Right atrium auricular region (tissue), 2 donors: Measurements from ENCODE around the gene LITAFD. TPM values are rescaled to one million over a fixed set of nuclear protein-coding genes. Genes with fewer than 3 reads are reported as not detected.

Experiments
- DNase-seq: peaks from one replicate; pipeline ENCODE4 v3.0.0-alpha.2; 2019; ENCODE audit warnings: low spot score
- H3K27ac ChIP-seq, 2 donors: fragments of 200-600 bp; sonication (generic); 1 replicate in 1 of 2; 2 replicates in 1 of 2; pipeline ENCODE4 v1.5.1; 2016 to 2019
- H3K27me3 ChIP-seq, 2 donors: fragments of 200-600 bp; sonication (generic); one replicate each; pipeline versions ENCODE4 v1.5.1 to v1.6.0; 2017 to 2019
- H3K36me3 ChIP-seq: fragments of 200-600 bp; sonication (generic); one replicate; pipeline ENCODE4 v1.5.1; 2016
- H3K4me1 ChIP-seq, 2 donors: fragments of 200-600 bp; sonication (generic); one replicate each; pipeline versions ENCODE4 v1.5.1 to v1.6.0; 2017 to 2019
- H3K4me3 ChIP-seq, 2 donors: fragments of 200-600 bp; sonication (generic); 1 replicate in 1 of 2; 2 replicates in 1 of 2; pipeline ENCODE4 v1.5.1; 2017 to 2019; ENCODE audit warnings: mild to moderate bottlenecking in 1 of 2, moderate library complexity in 1 of 2
- H3K9me3 ChIP-seq, 2 donors: fragments of 200-600 bp; sonication (generic); one replicate each; pipeline ENCODE4 v1.5.1; 2019
- CTCF ChIP-seq, 2 donors: fragments of 200-600 bp; sonication (generic); IDR thresholded peaks; one replicate each; pipeline ENCODE4 v1.5.1; 2019; ENCODE audit warnings: antibody characterized with exemption in 2 of 2
- total RNA-seq, 2 donors: library from RNA; depleted of rRNA; stranded (reverse); fragments of >200 nt; gene quantifications; one replicate each; pipeline ENCODE4 v1.1.0, GENCODE V29; 2016

LITAFD gene
- total RNA-seq, 2 donors from 2014 or later = not detected

- Histone ChIP-seq H3K4me3 (no peak overlapping the region), H3K27ac (no peak overlapping the region), H3K27me3 (no peaks in the 10 kb centered on the region), H3K36me3 (peaks cover 15% of the 10 kb centered on the region), H3K4me1 (peaks cover 0 to 26% of the 10 kb centered on the region in 2 donors), H3K9me3 (no peaks in the 10 kb centered on the region)
- DNase-seq = no peak
- no peak for TF ChIP-seq CTCF (IDR thresholded peaks at IDR 0.05)
These were observed 4.7 kb downstream of the LITAFD start for GRCh38 chr16:8886593-8887430.

GRCh38 chr16:8887431-8887765 lies 5.2 kb downstream of the LITAFD start:
- Histone ChIP-seq H3K36me3 (peaks cover 20% of the 10 kb centered on the region), H3K9me3 (no peaks in the 10 kb centered on the region), H3K4me1 (peaks cover 0 to 26% of the 10 kb centered on the region in 2 donors), H3K4me3 (no peak overlapping the region), H3K27ac (no peak overlapping the region), H3K27me3 (no peaks in the 10 kb centered on the region)
- TF ChIP-seq CTCF (IDR thresholded peaks at IDR 0.05) = no peak
- DNase-seq = no peak

- peak; percentile 82 for DNase-seq
- no peak overlapping the region for H3K27ac ChIP-seq
These were observed 5.9 kb downstream of the LITAFD start for GRCh38 chr16:8887952-8888560.

GRCh38 chr16:8888951-8889892 lies 7.1 kb downstream of the LITAFD start:
- Histone ChIP-seq H3K4me1 (peaks cover 0 to 26% of the 10 kb centered on the region in 2 donors), H3K9me3 (no peaks in the 10 kb centered on the region), H3K4me3 (no peak overlapping the region), H3K27ac (no peak overlapping the region), H3K27me3 (no peaks in the 10 kb centered on the region), H3K36me3 (peaks cover 38% of the 10 kb centered on the region)
- DNase-seq = no peak
- no peak for TF ChIP-seq CTCF (IDR thresholded peaks at IDR 0.05)

More at GRCh38 chr16:8887952-8888560, 5.9 kb downstream of the LITAFD start:
- H3K4me1 ChIP-seq = peaks cover 0 to 26% of the 10 kb centered on the region in 2 donors
- no peaks in the 10 kb centered on the region for H3K9me3 ChIP-seq
- no peak overlapping the region for H3K4me3 ChIP-seq
- no peaks in the 10 kb centered on the region for H3K27me3 ChIP-seq
- TF ChIP-seq CTCF (IDR thresholded peaks at IDR 0.05) = no peak
- H3K36me3 ChIP-seq = peaks cover 26% of the 10 kb centered on the region

- Histone ChIP-seq H3K4me1 (peaks cover 0 to 26% of the 10 kb centered on the region in 2 donors), H3K27ac (no peak overlapping the region), H3K4me3 (no peak overlapping the region), H3K9me3 (no peaks in the 10 kb centered on the region), H3K27me3 (no peaks in the 10 kb centered on the region), H3K36me3 (peaks cover 46% of the 10 kb centered on the region)
- no peak for DNase-seq
- no peak for TF ChIP-seq CTCF (IDR thresholded peaks at IDR 0.05)
These were observed 7.9 kb downstream of the LITAFD start for GRCh38 chr16:8889893-8890548.
